GM19468 (cell line): ENCODE data around the gene KLHDC8A.
"Not testable (repeated sequence)": the region's sequence is repeated elsewhere in the genome, so short reads cannot be mapped to it uniquely, and the experiment has no call there.

Experiments
- ATAC-seq: cut with Tn5 transposase; IDR thresholded peaks from one replicate; pipeline ENCODE4 v1.9.1; 2021; ENCODE audit warnings: mild to moderate bottlenecking, moderate library complexity, moderate number of reproducible peaks; ENCODE audit not compliant: unreplicated experiment; ENCODE audit errors: extremely low read depth

The KLHDC8A gene

GRCh38 chr1:205301842-205302588, 54.7 kb downstream of the KLHDC8A start:
- ATAC-seq, result no peak

DNA sequence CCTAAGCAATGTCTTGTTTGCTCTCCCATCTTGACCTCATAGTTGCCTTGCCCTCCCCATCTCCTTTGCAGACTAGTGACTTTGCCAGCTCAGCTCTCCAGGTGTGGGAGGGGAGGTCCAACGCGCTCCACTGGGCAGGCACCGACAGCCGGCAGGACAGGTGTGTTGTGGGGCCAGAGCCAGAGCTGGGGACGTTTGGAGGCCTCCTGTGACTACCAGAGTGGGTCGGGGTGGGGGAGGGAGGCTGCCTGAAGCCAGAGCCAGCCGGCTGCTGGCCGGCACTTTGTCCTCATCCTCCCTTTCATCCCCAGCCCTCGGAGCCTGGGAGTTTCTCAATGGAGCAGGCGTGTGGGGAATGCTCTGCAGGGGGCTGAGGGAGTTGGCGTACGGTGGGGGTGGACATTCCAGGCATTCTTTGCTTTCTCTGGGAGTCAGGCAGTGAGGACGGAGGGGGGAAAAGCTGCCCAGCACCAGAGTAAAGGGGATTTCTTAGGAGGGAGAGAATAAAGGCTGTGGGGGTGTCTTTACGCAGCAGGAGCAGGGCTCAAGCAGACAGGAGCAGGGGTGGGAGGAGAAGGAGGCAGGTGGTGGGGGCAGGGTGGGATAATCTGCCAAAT, 55.4 kb downstream of the KLHDC8A start:
- ATAC-seq, result no peak

DNA sequence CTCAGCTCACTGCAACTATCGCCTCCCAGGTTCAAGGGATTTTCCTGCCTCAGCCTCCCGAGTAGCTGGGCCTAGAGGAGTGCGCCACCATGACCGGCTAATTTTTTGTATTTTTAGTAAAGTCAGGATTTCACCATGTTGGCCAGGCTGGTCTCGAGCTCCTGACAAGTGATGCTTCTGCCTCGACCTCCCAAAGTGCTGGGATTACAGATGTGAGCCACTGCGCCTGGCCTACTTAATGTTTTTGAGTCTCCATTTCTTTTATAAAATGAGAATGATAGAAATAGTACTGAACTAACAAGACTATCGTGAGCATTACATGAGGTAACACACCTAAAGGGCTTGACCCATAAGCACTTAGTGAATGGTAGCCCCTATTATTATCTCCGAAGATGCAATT, 56.6 kb downstream of the KLHDC8A start:
- ATAC-seq, result no peak

GRCh38 chr1:205298191-205298994, 58.3 kb downstream of the KLHDC8A start:
- no peak for ATAC-seq

GRCh38 chr1:205297546-205298177, 59.1 kb downstream of the KLHDC8A start:
- ATAC-seq, result not testable (repeated sequence)

DNA sequence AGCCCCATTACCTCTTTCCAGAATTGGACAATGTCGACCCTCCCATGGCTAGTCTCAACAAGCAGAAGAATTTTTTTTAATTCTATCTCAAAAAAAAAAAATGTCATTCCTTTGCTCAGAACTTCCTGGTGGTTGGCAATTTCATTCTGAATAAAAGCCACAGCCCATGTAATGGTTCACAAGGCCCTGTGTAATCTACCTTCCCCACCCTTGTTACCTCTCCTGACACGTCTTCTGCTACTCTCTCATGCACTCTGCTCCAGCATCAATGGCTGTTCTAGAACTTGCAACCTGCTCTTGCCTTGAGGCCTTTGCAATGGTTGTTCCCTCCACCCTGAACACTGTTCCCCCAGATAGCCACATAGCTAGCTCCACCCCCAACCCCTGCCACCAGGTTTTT, 60.6 kb downstream of the KLHDC8A start:
- ATAC-seq, result no peak

- ATAC-seq, result no peak
Measured at GRCh38 chr1:205294934-205295333, 61.8 kb downstream of the KLHDC8A start.

GRCh38 chr1:205294175-205294917, 62.4 kb downstream of the KLHDC8A start:
- ATAC-seq, result no peak

DNA sequence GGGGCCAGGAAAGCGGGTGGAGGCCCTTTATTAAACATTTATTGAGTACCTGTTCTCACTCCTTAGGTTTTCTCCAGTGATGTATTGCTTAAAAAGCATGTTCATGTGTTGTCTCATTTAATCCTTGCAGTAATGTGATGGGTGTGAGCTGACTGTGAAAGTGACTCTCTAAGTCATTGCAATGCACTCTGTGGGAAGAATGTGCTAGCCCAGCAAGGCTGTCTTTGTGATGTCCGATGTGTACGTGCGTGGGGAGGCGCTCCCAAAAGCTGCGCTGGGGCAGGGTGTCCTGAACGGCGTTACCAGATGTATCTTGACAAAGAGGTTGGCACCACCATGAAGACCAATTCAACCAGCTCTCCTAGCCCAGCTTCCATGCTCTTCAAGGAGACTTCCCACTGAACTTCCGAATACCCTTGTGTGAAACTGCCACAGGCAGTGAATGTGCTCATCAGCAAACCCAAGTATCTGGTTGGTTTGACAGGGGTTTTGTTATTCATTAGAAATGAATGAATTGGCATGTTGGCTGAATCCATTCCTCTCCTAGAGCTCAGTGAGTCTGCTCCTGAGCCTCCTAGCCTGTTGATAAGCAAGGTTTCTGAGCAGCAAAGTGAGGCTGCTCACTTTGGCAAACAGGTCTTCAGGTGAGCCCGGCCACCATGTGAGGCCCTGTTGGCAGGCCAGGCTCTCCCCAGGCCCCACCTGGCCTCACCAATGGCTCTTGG, 63.2 kb downstream of the KLHDC8A start:
- no peak for ATAC-seq

DNA sequence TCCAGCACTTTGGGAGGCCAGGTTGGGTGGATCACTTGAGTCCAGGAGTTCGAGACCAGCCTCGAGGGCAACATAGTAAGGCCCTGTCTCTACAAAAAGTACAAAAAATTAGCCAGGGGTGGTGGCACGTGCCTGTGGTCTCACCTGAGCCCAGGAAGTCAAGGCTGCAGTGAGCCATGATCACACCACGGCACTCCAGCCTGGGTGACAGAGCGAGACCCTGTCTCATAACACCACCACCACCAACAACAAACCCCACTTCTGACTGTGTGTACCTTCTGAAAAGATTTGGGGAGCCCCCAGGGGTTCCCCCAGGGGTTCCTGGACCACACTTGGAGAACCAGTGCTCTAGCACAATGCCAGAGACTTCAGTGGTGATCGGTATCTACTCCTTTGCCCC, 65.1 kb downstream of the KLHDC8A start:
- ATAC-seq, result no peak

DNA sequence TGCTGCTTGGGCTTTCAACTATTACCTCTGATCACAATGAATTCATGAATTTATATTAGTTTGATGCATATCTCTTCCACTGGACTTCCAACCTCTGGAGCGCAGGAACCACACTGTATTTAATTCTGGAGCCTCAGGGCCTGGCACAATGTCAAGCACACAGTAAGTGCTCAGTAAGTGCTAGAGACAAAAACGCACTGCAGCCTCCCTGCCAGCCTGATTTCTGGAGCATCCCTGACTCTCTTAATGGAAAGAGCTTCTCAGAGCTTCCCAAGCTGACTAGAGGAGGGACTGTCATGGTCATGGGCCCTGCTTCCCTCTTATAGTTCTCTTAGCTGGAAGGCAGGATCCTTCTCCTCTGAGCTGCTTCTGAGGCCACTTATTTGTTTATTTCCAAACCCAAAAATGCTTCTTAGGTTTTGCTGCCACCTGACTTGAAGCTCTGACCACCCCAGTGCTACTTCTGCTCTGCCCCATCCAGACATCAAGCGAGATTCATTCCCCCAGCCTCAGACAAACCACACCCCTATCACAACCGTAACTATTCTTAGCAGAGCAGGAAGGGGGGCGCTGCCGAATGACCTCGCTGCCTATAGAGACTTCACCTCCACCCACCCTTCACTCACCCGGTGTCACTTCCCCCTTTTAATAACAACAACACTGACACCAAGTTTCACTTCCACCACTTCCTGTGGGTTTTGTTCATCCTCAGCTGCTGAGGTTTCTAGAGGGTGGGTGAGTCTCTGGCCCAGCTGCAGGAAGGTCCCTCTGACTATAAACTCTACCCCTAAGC, 68.8 kb downstream of the KLHDC8A start:
- peak; percentile 73 for ATAC-seq

GRCh38 chr1:205287076-205287475, 69.6 kb downstream of the KLHDC8A start:
- ATAC-seq, result no peak

GRCh38 chr1:205286335-205286950, 70.3 kb downstream of the KLHDC8A start:
- no peak for ATAC-seq
